ENCODE data around the gene STOM.

- TF ChIP-seq, protein P1, sequence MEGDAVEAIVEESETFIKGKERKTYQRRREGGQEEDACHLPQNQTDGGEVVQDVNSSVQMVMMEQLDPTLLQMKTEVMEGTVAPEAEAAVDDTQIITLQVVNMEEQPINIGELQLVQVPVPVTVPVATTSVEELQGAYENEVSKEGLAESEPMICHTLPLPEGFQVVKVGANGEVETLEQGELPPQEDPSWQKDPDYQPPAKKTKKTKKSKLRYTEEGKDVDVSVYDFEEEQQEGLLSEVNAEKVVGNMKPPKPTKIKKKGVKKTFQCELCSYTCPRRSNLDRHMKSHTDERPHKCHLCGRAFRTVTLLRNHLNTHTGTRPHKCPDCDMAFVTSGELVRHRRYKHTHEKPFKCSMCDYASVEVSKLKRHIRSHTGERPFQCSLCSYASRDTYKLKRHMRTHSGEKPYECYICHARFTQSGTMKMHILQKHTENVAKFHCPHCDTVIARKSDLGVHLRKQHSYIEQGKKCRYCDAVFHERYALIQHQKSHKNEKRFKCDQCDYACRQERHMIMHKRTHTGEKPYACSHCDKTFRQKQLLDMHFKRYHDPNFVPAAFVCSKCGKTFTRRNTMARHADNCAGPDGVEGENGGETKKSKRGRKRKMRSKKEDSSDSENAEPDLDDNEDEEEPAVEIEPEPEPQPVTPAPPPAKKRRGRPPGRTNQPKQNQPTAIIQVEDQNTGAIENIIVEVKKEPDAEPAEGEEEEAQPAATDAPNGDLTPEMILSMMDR (conservative IDR thresholded peaks at IDR 0.05; ENCODE audit: low read depth, low read length) = no peak
- TF ChIP-seq EZH2 (IDR thresholded peaks at IDR 0.05; ENCODE audit: low read length, unreplicated experiment) = no peak
- TF ChIP-seq EZH2phosphoT487 (IDR thresholded peaks at IDR 0.05; ENCODE audit: borderline replicate concordance, low read length) = no peak
Measured at GRCh38 chr9:121373011-121373729, 3.1 kb upstream of the STOM start.
